Heart right ventricle (tissue), 16 donors: ENCODE data around the gene PSMD11. TPM values are rescaled to one million over a fixed set of nuclear protein-coding genes. Genes with fewer than 3 reads are reported as not detected.
A peak's percentile ranks its signal among the peaks of the same experiment; 100 is the strongest.

Source experiments
- ATAC-seq, 8 donors: fragments of 200-7000 bp; cut with Tn5 transposase; one replicate each; pipeline ENCODE4 v1.9.1; 2020; ENCODE audit warnings: mild to moderate bottlenecking in 8 of 8, moderate library complexity in 8 of 8, moderate number of reproducible peaks in 1 of 8
- DNase-seq, 2 donors: peaks; one replicate each; pipeline ENCODE4 v3.0.0-alpha.2; 2020
- H3K27ac ChIP-seq, 10 donors: fragments of 200-600 bp; sonication (generic) in 2 of 10; one replicate each; pipeline versions ENCODE4 v1.5.0 to v1.8.0; 2020 to 2022; ENCODE audit warnings: mild to moderate bottlenecking in 3 of 10
- H3K27me3 ChIP-seq, 7 donors: fragments of 200-600 bp; one replicate each; pipeline ENCODE4 v1.8.0; 2021 to 2022; ENCODE audit warnings: mild to moderate bottlenecking in 2 of 7
- H3K36me3 ChIP-seq, 9 donors: fragments of 200-600 bp; sonication (generic) in 1 of 9; one replicate each; pipeline versions ENCODE4 v1.5.0 to v1.8.0; 2020 to 2022; ENCODE audit warnings: mild to moderate bottlenecking in 2 of 9
- H3K4me1 ChIP-seq, 9 donors: fragments of 200-600 bp; sonication (generic) in 1 of 9; one replicate each; pipeline versions ENCODE4 v1.5.0 to v1.8.0; 2020 to 2022; ENCODE audit warnings: mild to moderate bottlenecking in 4 of 9
- H3K4me3 ChIP-seq, 10 donors: fragments of 200-600 bp; sonication (generic) in 2 of 10; one replicate each; pipeline versions ENCODE4 v1.5.0 to v1.8.0; 2020 to 2022; ENCODE audit warnings: mild to moderate bottlenecking in 7 of 10, moderate library complexity in 2 of 10
- H3K9me3 ChIP-seq, 11 donors: fragments of 200-600 bp in 10 of 11; sonication (generic) in 2 of 11; one replicate each; pipeline versions ENCODE4 v1.5.0 to v1.8.0; 2013 to 2022; ENCODE audit warnings: mild to moderate bottlenecking in 2 of 11, control low read depth in 1 of 11, moderate library complexity in 1 of 11
- WGBS, 2 donors: extraction: QIAGEN DNeasy Blood & Tissue Kit; methylation state at CpG; one replicate each; pipeline ENCODE4 v1.1.7; 2013; ENCODE audit warnings: inconsistent platforms in 1 of 2; 5-methylcytosine and 5-hydroxymethylcytosine counted together
- intact Hi-C, 10 donors: fragments of 100-400 bp; cut with DNase I; formaldehyde crosslinking; loops; one replicate each; pipeline versions ENCODE4 v1.11.1 to v1.14.2; 2022
- polyA plus RNA-seq, 2 donors: library from polyadenylated mRNA; stranded (reverse); fragments of 200-250 nt; gene quantifications; one replicate each; pipeline ENCODE4 v1.2.3, GENCODE V29; 2013
- total RNA-seq, 10 donors: library from RNA; stranded (reverse); fragmentation: NEBNext Ultra II Directional in 3 of 10; extraction: Animal tissue kit (Norgen Biotek cat#: 25700) in 3 of 10; gene quantifications; one replicate each; pipeline versions ENCODE4 v1.2.1 to v1.2.4, GENCODE V29; 2021 to 2023
- TF ChIP-seq, protein P1 (sequence below), 9 donors: fragments of 200-600 bp; sonication (generic) in 2 of 9; IDR thresholded peaks; one replicate each; pipeline versions ENCODE4 v1.5.0 to v1.8.0; 2021 to 2022; ENCODE audit warnings: antibody characterized with exemption in 9 of 9, mild to moderate bottlenecking in 5 of 9, moderate library complexity in 1 of 9
- donor health status: Arrhythmogenic right ventricular cardiomyopathy.
- donor health status: ischemic (EF 13 %, LVEDD 7.1; RV severe dilation, severe dysfunction).
- donor health status: healthy with polysubstance abuse.
- donor health status: DM: no; HTN: yes; CAD: no.
- donor health status: DM: no; HTN: no; CAD: no.
- donor health status: ischemic (EF 25% LVEDD 6.9; RV normal size, moderate dysfunction).
- donor health status: ischemic (EF 25% LVEDD 5.7; RV mildly dilated, moderate dysfunction).
- donor health status: healthy.
- donor health status: DM: yes; HTN: yes; CAD: no.
- donor health status: Ischemic cardiomyopathy.
- donor health status: ischemic (EF 35%, LVEDD 5.7; RV mildly dilated, moderate dysfunction).
- donor health status: nonischemic (EF 11% LVEDD 7.7; RV severe dilation, severe dysfunction).
- donor health status: DM: yes; HTN: yes; CAD: no.
- donor health status: PGD.
- donor health status: ischemic (EF 29% LVEDD 5.4; RV normal size, mild dysfunction).
- donor health status: nonischemic (EF 23%, LVEDD 6.1; RV moderate dilation, normal function).

Gene PSMD11
- total and polyA plus RNA-seq, 12 donors = 41.9 to 102 (median 83.6) TPM

DNA sequence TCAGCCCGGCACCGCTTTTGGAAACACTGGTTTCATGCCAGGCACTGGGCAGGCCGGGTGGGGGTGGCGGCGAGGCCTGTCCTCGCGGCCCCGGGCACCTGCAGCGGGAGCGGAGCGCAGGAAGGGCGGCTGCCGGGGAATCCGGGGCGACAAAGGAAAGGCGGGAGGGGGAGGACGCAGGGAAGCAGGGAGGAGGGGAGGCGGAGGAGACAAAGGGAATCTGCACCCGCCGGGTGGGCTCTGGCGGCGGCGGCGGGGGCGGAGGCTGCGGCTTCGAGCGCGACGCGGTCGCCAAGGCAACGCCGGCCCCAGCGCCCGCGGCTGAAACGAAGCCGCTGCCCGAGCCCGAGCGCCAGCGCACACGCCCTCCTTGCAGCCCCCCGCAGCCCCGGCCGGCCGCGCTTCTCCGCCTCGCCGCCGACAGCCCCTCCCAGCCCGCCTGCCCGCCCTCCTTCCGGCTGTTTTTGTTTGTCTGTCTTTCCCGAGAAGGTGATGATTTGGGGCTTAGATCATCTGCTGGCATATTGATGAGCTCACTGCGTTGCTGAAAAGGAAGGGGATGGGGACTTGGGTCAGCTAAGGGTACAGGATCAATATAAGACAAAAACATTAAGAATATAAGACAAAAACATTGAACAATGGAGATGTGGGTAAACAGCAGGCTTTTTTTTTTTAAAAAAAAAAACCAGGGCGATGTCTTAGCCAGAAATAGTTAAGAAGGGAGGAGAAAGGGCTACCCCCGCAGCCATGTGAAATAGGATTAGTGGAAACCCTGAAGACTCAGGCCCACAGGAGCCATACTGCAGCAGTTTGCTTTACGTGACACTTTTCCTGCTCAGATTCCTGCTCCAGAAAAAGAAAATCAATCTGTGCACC, 75.2 kb downstream of the PSMD11 start:
- intact Hi-C loops = loop anchor here in 1 of 10 donors (2.0 kb wide), 1 partner anchor 27 kb away; no protein-coding TSS in a partner anchor
- TF ChIP-seq, protein P1, sequence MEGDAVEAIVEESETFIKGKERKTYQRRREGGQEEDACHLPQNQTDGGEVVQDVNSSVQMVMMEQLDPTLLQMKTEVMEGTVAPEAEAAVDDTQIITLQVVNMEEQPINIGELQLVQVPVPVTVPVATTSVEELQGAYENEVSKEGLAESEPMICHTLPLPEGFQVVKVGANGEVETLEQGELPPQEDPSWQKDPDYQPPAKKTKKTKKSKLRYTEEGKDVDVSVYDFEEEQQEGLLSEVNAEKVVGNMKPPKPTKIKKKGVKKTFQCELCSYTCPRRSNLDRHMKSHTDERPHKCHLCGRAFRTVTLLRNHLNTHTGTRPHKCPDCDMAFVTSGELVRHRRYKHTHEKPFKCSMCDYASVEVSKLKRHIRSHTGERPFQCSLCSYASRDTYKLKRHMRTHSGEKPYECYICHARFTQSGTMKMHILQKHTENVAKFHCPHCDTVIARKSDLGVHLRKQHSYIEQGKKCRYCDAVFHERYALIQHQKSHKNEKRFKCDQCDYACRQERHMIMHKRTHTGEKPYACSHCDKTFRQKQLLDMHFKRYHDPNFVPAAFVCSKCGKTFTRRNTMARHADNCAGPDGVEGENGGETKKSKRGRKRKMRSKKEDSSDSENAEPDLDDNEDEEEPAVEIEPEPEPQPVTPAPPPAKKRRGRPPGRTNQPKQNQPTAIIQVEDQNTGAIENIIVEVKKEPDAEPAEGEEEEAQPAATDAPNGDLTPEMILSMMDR (IDR thresholded peaks at IDR 0.05) = no peak

DNA sequence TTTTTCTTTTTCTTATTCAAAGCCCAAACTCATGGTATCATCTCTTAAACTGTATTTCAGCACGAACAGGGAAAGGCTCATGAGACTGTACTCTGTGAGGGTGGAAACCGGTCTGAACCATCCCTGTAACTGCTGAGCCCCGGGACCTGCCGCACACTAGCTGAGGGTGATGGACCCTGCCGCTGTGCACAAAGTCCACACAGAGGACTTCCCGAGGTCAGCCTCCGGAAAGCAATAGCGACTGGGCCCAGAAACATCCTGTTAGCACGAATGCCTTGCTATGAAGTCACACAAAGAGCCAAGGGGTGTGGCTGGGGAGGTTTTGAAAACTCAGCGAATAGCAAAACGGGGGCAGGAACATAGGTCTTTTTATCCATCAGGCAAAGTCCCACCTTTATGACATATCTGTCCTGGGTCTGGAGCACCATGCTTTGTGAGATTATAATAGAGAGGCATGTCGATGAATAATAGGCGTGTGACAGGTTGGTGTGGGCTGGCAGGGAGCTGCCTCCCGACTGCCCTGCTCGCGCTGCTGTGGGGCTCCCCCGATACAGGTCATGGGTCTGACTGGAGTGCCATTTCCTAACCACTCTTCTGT, 75.9 kb downstream of the PSMD11 start:
- Histone ChIP-seq H3K4me3 (peak overlapping the region in 7 of 10 donors; percentile 40 to 65 (median 56)), H3K27ac (peak overlapping the region in 5 of 10 donors; percentile 0 to 59 (median 43)), H3K9me3 (no peaks in the 10 kb centered on the region), H3K4me1 (peaks cover 8 to 46% (median 24%) of the 10 kb centered on the region in 9 donors), H3K36me3 (no peaks in the 10 kb centered on the region), H3K27me3 (peaks cover 0 to 31% (median 0%) of the 10 kb centered on the region in 7 donors)
- ATAC-seq = peak in 7 of 8 donors; percentile 26 to 63 (median 57)
- TF ChIP-seq, protein P1 (IDR thresholded peaks at IDR 0.05) = no peak
- intact Hi-C loops = no loop called here
- 51 to 53% methylated on average over 17 of the region's 17 CpGs for WGBS, 2 donors
- peak; percentile 18 to 26 for DNase-seq

More for the DNA sequence above, 75.2 kb downstream of the PSMD11 start:
- ATAC-seq = peak; percentile 59 to 82 (median 72)
- Histone ChIP-seq H3K4me3 (peak overlapping the region in 9 of 10 donors; percentile 40 to 65 (median 55)), H3K4me1 (peaks cover 8 to 47% (median 24%) of the 10 kb centered on the region in 9 donors), H3K9me3 (no peaks in the 10 kb centered on the region), H3K27me3 (peaks cover 0 to 31% (median 0%) of the 10 kb centered on the region in 7 donors), H3K27ac (peak overlapping the region in 6 of 10 donors; percentile 5 to 59 (median 35)), H3K36me3 (no peaks in the 10 kb centered on the region)
- 2 to 3% methylated on average over 34 to 61 of the region's 61 CpGs for WGBS, 2 donors
- DNase-seq = peak; percentile 41 to 62

DNA sequence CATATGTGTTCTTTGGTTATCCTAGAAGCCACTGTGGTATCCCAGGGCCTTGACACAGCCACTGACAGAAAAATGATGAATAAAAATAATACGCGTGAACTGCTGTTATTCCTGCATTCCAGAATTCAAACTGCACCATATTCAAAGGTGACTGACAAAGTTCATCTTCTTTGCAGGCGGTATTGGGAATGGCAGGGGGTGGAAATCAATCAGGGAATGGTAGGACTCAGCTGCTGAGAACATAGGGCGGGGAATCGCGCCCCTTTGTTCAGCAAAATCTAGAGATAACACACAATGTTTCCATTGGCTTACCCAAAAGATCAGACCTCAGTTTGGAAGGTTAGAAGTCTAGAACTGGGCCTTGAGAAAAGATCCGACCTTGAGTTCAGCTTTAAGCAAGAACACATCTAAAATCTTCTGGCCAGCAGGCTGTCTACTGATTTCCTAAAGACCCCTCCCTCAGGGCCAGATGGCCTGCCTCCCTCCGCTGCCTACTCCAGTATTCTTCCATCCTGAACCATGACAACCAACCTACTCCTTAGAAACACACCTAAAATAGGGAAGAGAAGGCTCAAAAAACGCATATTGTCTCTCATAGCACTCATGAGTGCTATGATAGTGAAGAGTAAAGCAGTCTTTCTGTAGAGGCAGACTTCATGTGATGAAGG, 76.6 kb downstream of the PSMD11 start:
- intact Hi-C loops = no loop called here
- WGBS, 2 donors = 96 to 97% methylated on average over 9 of the region's 9 CpGs
- DNase-seq = no peak
- H3K27me3 ChIP-seq = peaks cover 0 to 31% (median 0%) of the 10 kb centered on the region in 7 donors
- peak overlapping the region in 1 of 10 donors; percentile 65 for H3K4me3 ChIP-seq
- H3K36me3 ChIP-seq = no peaks in the 10 kb centered on the region
- no peaks in the 10 kb centered on the region for H3K9me3 ChIP-seq
- H3K27ac ChIP-seq = no peak overlapping the region
- peaks cover 8 to 47% (median 25%) of the 10 kb centered on the region in 9 donors for H3K4me1 ChIP-seq
- no peak for ATAC-seq
- TF ChIP-seq, protein P1 (IDR thresholded peaks at IDR 0.05) = no peak
